RCC 7860 (cell line): ENCODE data around the gene MYO1E.

ENCODE experiments used
- DNase-seq: peaks from one replicate; pipeline ENCODE4 v3.0.0-alpha.2; 2015; ENCODE audit warnings: low spot score
- FAIRE-seq: peaks from 2 replicates; lab custom pipeline; 2012; peaks lifted over from hg19 to GRCh38; lab: Jason Lieb, UNC

MYO1E gene

GRCh38 chr15:59273234-59273633, 99.4 kb downstream of the MYO1E start:
- FAIRE-seq (no peak), DNase-seq (no peak)

- DNase-seq = no peak
- FAIRE-seq = no peak
Measured at GRCh38 chr15:59271595-59272201, 101.0 kb downstream of the MYO1E start.

GRCh38 chr15:59268852-59269407, 103.7 kb downstream of the MYO1E start:
- no peak for FAIRE-seq
- no peak for DNase-seq

GRCh38 chr15:59268168-59268851, 104.4 kb downstream of the MYO1E start:
- FAIRE-seq (peak; percentile 82), DNase-seq (peak; percentile 56)

GRCh38 chr15:59266028-59266427, 106.6 kb downstream of the MYO1E start:
- FAIRE-seq (no peak), DNase-seq (no peak)

- DNase-seq (no peak), FAIRE-seq (no peak)
Measured at GRCh38 chr15:59262316-59262715, 110.4 kb downstream of the MYO1E start.

GRCh38 chr15:59260090-59260489, 112.6 kb downstream of the MYO1E start:
- no peak for DNase-seq
- no peak for FAIRE-seq

- FAIRE-seq = no peak
- no peak for DNase-seq
Measured at GRCh38 chr15:59259137-59259943, 113.3 kb downstream of the MYO1E start.

- DNase-seq (no peak), FAIRE-seq (no peak)
Measured at GRCh38 chr15:59258317-59258716, 114.4 kb downstream of the MYO1E start.

- FAIRE-seq (no peak), DNase-seq (no peak)
Measured at GRCh38 chr15:59257140-59257539, 115.5 kb downstream of the MYO1E start.

GRCh38 chr15:59256482-59256881, 116.2 kb downstream of the MYO1E start:
- FAIRE-seq (no peak), DNase-seq (no peak)

- FAIRE-seq (no peak), DNase-seq (peak; percentile 30)
Measured at GRCh38 chr15:59255680-59256336, 116.9 kb downstream of the MYO1E start.

GRCh38 chr15:59252137-59252536, 120.5 kb downstream of the MYO1E start:
- DNase-seq (no peak), FAIRE-seq (no peak)

GRCh38 chr15:59251001-59251845, 121.4 kb downstream of the MYO1E start:
- DNase-seq = no peak
- FAIRE-seq = peak; percentile 15

- no peak for DNase-seq
- no peak for FAIRE-seq
Measured at GRCh38 chr15:59250249-59250648, 122.4 kb downstream of the MYO1E start.

- DNase-seq (no peak), FAIRE-seq (no peak)
Measured at GRCh38 chr15:59249816-59250215, 122.9 kb downstream of the MYO1E start.

- no peak for FAIRE-seq
Measured at GRCh38 chr15:59247364-59247763, 125.3 kb downstream of the MYO1E start.

GRCh38 chr15:59245559-59245958, 127.1 kb downstream of the MYO1E start:
- peak; percentile 51 for FAIRE-seq
- no peak for DNase-seq

More at GRCh38 chr15:59247364-59247763, 125.3 kb downstream of the MYO1E start:
- DNase-seq = peak; percentile 37

- peak; percentile 65 for DNase-seq
- peak; percentile 91 for FAIRE-seq
Measured at GRCh38 chr15:59244337-59244736, 128.3 kb downstream of the MYO1E start.

GRCh38 chr15:59243622-59244021, 129.0 kb downstream of the MYO1E start:
- FAIRE-seq = no peak

More at GRCh38 chr15:59243622-59244021, 129.0 kb downstream of the MYO1E start:
- no peak for DNase-seq
